ENCODE results near the gene UBA52.
"Not testable (repeated sequence)": the region's sequence is repeated elsewhere in the genome, so short reads cannot be mapped to it uniquely, and the experiment has no call there.

The UBA52 gene

DNA sequence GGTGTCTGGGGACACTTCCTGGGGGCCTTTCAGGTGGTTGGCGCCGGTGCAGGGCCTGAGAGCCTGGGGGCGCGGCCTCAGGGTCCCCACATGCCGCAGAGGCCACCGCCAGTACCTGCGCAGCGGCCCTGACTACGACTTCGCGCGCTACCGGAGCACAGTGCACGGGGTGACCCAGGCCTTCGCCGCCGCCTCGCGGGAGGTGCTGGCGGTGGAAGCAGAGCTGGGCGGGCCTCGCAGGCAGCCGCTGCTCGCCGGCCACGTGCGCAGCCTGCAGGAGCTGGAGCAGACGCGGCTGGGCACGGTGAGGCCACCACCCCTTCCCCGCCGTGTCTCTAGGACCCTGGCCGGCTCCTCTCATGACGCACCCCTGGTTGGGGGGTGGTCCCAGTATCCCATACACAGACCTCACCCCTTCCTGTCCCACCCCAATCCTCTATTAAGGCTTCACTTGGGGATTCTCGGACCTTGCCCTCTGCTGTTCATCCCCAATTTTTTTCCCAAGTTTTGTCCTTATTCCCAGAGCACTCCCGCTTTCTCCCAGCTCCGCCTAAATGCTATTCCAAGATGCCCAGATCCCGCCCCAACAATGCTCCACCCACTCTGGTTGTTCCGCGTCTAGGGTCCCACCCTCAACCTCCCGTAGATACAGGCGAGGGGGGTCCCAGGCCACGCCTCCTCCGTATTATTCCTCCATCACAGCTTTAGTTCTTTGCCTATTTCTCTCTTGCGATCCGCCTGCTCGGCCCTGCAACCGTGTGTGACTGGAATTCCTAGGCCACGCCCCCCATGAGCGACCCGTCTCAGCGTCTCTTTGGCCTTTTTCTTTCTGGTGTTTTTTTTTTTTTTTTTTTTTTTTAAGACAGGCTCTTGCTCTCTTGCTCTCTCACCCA lies 18.0 kb downstream of the UBA52 start:
- peak; percentile 81 for DNase-seq (ENCODE audit: low spot score)
- TF ChIP-seq CTCF (IDR thresholded peaks at IDR 0.05; ENCODE audit: extremely low read depth, missing control alignments) = peak; percentile 4

- no peak for TF ChIP-seq CTCF (IDR thresholded peaks at IDR 0.05; ENCODE audit: extremely low read depth, missing control alignments)
- peak; percentile 49 for DNase-seq (ENCODE audit: low spot score)
Observed at GRCh38 chr19:18590273-18591272, 18.9 kb downstream of the UBA52 start.

DNA sequence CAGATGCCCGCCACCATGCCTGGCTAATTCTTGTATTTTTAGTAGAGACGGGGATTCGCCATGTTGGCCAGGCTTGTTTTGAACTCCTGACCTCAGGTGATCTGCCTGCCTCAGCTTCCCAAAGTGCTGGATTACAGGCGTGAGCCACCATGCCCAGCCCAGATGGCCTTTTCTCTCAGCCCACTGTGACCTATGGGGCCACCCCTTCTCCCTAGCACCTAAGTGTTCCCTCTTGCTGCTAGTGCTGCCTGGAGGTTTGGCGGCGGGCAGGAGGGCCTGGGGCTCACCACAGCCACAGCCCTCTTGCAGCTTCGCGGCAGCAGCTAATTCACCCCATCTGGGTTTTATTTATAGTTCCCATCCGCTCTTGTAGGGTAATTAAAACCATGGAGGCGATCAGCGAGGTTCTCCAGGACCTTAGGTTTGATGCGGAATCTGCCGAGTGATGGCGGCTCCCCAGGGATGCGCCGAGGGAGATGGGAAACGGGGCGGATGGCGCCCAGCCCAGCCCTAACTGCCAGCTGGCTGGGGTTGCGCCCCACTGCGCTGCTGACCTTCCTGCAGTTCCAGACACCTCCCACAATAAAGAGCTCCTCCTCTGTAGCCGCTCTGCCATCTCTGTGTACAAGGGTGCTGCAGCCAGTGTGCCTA lies 20.2 kb downstream of the UBA52 start:
- no peak for TF ChIP-seq CTCF (IDR thresholded peaks at IDR 0.05; ENCODE audit: extremely low read depth, missing control alignments)
- DNase-seq (ENCODE audit: low spot score) = no peak

DNA sequence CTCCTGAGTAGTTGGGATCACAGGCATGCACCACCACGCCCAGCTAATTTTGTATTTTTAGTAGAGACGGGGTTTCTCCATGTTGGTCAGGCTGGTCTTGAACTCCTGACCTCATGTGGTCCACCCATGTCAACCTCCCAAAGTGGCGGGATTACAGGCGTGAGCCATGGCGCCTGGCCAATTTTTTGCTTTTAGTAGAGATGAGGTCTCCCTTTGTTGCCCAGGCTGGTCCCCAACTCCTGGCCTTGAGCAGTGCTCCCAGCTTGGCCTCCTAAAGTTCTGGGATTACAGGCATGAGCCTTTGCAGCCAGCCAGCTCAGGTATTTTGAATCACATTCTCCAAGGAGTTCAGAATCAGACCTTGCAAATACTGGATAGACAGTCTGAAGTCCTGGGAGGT lies 21.1 kb downstream of the UBA52 start:
- DNase-seq (ENCODE audit: low spot score) = not testable (repeated sequence)

DNA sequence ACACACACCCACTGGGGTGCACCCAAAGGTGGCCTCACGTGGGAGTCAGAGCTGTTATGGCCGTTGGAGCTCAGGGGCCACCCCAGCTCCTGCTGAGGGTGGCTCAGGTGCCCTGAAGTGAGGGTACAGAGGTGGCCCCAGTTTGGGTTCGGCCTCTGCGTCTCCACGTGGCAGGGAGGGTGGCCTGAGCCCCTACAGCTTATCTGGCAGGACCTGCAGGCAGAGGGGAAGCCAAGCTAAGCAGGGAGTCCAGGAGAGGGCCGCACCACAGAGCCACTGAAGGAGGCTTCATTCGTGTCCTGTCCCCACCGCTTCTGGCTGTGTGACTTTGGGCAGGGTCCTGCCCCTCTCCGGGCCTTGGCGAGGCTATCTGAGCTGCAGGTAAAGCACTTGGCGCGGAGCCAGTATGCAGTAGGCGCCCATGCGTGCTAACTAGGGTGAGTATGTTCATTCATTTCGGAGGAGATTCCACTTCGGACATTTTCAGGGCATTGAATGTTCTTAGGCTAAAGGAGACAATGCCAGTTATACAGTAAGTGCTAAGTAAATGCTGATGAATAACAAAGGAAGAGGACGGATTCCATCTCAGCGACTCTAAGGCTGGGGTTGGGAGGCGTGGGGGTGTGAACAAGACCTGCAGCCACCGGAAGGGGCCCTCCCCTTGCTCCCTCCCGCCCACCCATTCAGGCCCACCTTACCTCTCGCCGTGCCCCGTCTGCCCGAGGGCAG lies 21.9 kb downstream of the UBA52 start:
- TF ChIP-seq CTCF (IDR thresholded peaks at IDR 0.05; ENCODE audit: extremely low read depth, missing control alignments) = no peak
- no peak for DNase-seq (ENCODE audit: low spot score)

DNA sequence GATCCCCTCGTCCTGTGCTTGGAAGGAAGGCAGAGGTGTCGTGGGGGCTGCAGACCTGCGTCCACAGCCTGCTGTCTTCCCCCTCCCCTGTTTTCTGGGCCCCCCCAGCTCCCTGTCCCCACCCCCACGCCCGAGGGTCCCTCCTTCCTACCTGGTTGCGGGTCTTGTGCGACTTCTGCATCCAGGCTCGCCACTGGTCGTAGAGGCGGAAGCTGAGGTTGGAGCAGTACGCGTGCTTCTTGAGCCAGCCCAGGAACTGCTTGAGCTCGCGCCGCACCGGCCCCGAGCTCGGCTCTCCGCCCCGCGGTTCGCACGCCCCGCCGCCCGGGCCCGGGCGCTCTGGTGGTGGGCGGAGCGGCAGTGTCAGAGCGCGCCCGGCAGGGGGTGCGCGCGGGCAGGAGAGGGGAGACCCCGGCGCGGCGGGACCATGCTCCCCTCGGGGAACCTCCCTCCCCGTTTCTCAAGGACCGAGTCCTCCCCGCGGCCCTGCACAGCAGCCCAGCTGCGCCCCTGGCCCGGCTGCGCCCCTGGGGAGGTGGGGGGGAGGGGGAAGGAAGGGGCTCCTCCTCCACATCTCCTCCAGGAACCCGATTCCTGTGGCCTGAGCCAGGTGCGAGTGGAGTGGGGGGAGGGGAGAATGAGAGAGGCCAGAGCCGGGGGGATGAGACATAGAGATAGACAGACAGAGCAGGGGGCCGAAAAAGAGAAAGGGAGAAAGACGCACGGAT lies 22.6 kb downstream of the UBA52 start:
- TF ChIP-seq CTCF (IDR thresholded peaks at IDR 0.05; ENCODE audit: extremely low read depth, missing control alignments) = peak; percentile 94
- peak; percentile 96 for DNase-seq (ENCODE audit: low spot score)

Data from GM20000 (cell line).